Fibroblast of lung (primary cell): Measurements from ENCODE around the gene EVX2. TPM values are rescaled to one million over a fixed set of nuclear protein-coding genes. Genes with fewer than 3 reads are reported as not detected.
A peak's percentile ranks its signal among the peaks of the same experiment; 100 is the strongest.

Experiments used
- DNase-seq, 2 donors: peaks; one replicate each; pipeline versions ENCODE4 v3.0.0 to v3.0.0-alpha.2; 2010; ENCODE audit warnings: low read depth in 2 of 2
- H2AFZ ChIP-seq: 2 replicates; pipeline ENCODE4 v1.5.1; 2012; ENCODE audit warnings: low read length, control low read depth, inconsistent platforms
- H3K27ac ChIP-seq: 2 replicates; pipeline ENCODE4 v1.5.1; 2011; ENCODE audit warnings: low read length, control low read depth; ENCODE audit not compliant: insufficient read depth
- H3K27me3 ChIP-seq: 2 replicates; pipeline ENCODE4 v1.5.1; 2011; ENCODE audit warnings: mild to moderate bottlenecking, low read length; ENCODE audit not compliant: control insufficient read depth, insufficient read depth
- H3K36me3 ChIP-seq: 2 replicates; pipeline ENCODE4 v1.5.1; 2011; ENCODE audit warnings: low read length; ENCODE audit not compliant: control insufficient read depth, insufficient read depth
- H3K4me1 ChIP-seq: 2 replicates; pipeline ENCODE4 v1.5.1; 2011; ENCODE audit warnings: low read length; ENCODE audit not compliant: control insufficient read depth, insufficient read depth; ENCODE audit errors: extremely low read depth
- H3K4me2 ChIP-seq: 2 replicates; pipeline ENCODE4 v1.5.1; 2011; ENCODE audit warnings: low read length, control low read depth; ENCODE audit not compliant: insufficient read depth; ENCODE audit errors: extremely low read depth
- H3K4me3 ChIP-seq, 4 experiments: fragments of 200-600 bp in 1 of 4; sonication (generic) in 1 of 4; replicated peaks in 1 of 4; 2 replicates each; pipeline ENCODE4 v1.5.1; 2011 to 2016; ENCODE audit warnings: low read length in 4 of 4, low read depth in 3 of 4, mild to moderate bottlenecking in 3 of 4, control low read depth in 2 of 4, inconsistent platforms in 1 of 4, mixed read lengths in 1 of 4; ENCODE audit not compliant: insufficient read depth in 1 of 4; ENCODE audit errors: control extremely low read depth in 1 of 4
- H3K79me2 ChIP-seq: 2 replicates; pipeline ENCODE4 v1.5.1; 2012; ENCODE audit warnings: mild to moderate bottlenecking, low read length, inconsistent platforms; ENCODE audit not compliant: control insufficient read depth, insufficient read depth
- H3K9ac ChIP-seq: 2 replicates; pipeline ENCODE4 v1.5.1; 2011; ENCODE audit warnings: mild to moderate bottlenecking, low read length, control low read depth; ENCODE audit not compliant: insufficient read depth
- H3K9me3 ChIP-seq: 2 replicates; pipeline ENCODE4 v1.5.1; 2012; ENCODE audit warnings: low read depth, low read length; ENCODE audit not compliant: control insufficient read depth, insufficient read depth
- H4K20me1 ChIP-seq: 2 replicates; pipeline ENCODE4 v1.5.1; 2011; ENCODE audit warnings: low read length; ENCODE audit not compliant: control insufficient read depth, insufficient read depth; ENCODE audit errors: extremely low read depth
- EZH2 ChIP-seq: IDR thresholded peaks from 2 replicates; pipeline ENCODE4 v1.5.1; 2012; ENCODE audit warnings: low read length, control low read depth, mild to moderate bottlenecking; ENCODE audit errors: missing control alignments
- polyA plus RNA-seq, 2 donors: library from polyadenylated mRNA; depleted of rRNA in 1 of 2; stranded (reverse) in 1 of 2; unstranded in 1 of 2; fragments of >200 nt; gene quantifications; 2 replicates each; pipeline ENCODE4 v1.2.1, GENCODE V29; 2011 to 2012; ENCODE audit warnings: missing spikeins in 1 of 2
- total RNA-seq: library from RNA; depleted of rRNA; stranded (reverse); fragments of >200 nt; gene quantifications from 2 replicates; pipeline ENCODE4 v1.2.1, GENCODE V29; 2014
- TF ChIP-seq, protein P1 (sequence below), 2 donors: IDR thresholded peaks in 1 of 2; conservative IDR thresholded peaks in 1 of 2; 1 replicate in 1 of 2; 2 replicates in 1 of 2; pipeline ENCODE4 v1.5.1; 2011 to 2012; ENCODE audit warnings: low read length in 2 of 2, control low read depth in 1 of 2, inconsistent platforms in 1 of 2, low read depth in 1 of 2, mild to moderate bottlenecking in 1 of 2

Gene EVX2
- total and polyA plus RNA-seq, 2 donors (not counting 1 experiment from before 2014, with no cell fraction given) = not detected

DNA sequence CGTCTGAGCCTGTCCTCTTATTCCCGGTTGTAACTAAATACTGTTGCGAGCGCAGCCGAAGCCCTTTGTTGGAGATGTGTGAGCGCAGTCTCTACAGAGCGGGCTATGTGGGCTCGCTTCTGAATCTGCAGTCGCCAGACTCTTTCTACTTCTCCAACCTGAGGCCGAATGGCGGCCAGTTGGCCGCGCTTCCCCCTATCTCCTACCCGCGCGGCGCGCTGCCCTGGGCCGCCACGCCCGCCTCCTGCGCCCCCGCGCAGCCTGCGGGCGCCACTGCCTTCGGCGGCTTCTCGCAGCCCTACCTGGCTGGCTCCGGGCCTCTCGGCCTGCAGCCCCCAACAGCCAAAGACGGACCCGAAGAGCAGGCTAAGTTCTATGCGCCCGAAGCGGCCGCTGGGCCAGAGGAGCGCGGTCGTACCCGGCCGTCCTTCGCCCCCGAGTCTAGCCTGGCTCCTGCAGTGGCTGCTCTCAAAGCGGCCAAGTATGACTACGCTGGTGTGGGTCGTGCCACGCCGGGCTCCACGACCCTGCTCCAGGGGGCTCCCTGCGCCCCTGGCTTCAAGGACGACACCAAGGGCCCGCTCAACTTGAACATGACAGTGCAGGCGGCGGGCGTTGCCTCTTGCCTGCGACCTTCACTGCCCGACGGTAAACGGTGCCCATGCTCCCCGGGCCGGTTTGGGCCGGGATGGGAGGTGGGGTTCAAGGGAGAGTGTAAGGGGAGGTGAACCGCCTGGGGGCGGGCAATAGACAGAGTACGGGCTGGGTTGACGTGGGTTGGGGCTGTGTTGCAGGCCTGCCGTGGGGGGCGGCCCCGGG is 16.2 kb upstream of the EVX2 start, which contains the start of gene HOXD12:
HOXD12 (plus strand) TSS at position 68 of the 819 bp plus-strand sequence; CDS start at position 75, 7 bp downstream.
- H4K20me1 ChIP-seq = no peaks in the 10 kb centered on the region
- TF ChIP-seq, protein P1, sequence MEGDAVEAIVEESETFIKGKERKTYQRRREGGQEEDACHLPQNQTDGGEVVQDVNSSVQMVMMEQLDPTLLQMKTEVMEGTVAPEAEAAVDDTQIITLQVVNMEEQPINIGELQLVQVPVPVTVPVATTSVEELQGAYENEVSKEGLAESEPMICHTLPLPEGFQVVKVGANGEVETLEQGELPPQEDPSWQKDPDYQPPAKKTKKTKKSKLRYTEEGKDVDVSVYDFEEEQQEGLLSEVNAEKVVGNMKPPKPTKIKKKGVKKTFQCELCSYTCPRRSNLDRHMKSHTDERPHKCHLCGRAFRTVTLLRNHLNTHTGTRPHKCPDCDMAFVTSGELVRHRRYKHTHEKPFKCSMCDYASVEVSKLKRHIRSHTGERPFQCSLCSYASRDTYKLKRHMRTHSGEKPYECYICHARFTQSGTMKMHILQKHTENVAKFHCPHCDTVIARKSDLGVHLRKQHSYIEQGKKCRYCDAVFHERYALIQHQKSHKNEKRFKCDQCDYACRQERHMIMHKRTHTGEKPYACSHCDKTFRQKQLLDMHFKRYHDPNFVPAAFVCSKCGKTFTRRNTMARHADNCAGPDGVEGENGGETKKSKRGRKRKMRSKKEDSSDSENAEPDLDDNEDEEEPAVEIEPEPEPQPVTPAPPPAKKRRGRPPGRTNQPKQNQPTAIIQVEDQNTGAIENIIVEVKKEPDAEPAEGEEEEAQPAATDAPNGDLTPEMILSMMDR (conservative IDR thresholded peaks at IDR 0.05 in 1 of 2, IDR thresholded peaks at IDR 0.05 in 1 of 2; ENCODE audit: low read depth in 1 of 2, low read length in 2 of 2) = no peak
- TF ChIP-seq EZH2 = peak; percentile 62
- H3K36me3 ChIP-seq = no peaks in the 10 kb centered on the region
- H3K79me2 ChIP-seq = no peaks in the 10 kb centered on the region
- H3K4me1 ChIP-seq = no peaks in the 10 kb centered on the region
- no peak within 1 kb of the TSS for H3K4me3 ChIP-seq
- no peak for DNase-seq
- H3K4me2 ChIP-seq = no peak within 1 kb of the TSS
- no peaks in the 10 kb centered on the region for H3K9me3 ChIP-seq
- no peak within 1 kb of the TSS for H2AFZ ChIP-seq
- no peak within 1 kb of the TSS for H3K9ac ChIP-seq
- peaks cover 90% of the 10 kb centered on the region for H3K27me3 ChIP-seq
- H3K27ac ChIP-seq = no peak within 1 kb of the TSS

DNA sequence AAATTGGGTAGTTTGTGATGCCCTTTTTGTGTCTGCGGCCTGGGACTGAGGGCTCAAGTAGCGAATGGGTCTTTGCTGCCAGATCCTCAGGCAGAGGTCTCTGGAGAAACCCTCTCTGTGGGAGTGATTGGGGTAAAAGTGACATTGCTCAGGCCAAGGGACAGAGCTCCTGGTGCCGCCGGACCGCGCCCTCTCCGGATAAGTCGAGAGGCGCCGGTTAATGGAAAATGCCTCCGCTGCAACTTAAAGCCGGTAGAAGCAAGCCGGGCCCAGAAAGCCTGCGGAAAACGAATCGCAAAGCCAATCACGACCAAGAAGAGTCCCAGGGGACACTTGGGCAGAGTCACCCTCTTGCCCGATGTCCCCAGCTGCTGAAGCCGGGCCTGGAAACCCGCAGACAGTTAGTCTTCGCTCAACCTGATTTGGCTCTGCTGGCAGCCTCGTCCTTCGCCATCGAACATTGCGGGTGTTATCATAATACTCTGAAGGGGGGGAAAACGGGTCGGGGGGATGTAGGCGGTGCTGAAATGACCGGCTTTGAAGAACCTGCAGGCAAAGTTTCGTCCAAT is 15.5 kb upstream of the EVX2 start:
- no peaks in the 10 kb centered on the region for H3K4me1 ChIP-seq
- H3K4me3 ChIP-seq = no peak overlapping the region
- TF ChIP-seq, protein P1 (conservative IDR thresholded peaks at IDR 0.05 in 1 of 2, IDR thresholded peaks at IDR 0.05 in 1 of 2; ENCODE audit: low read depth in 1 of 2, low read length in 2 of 2) = no peak
- TF ChIP-seq EZH2 = no peak
- H3K9ac ChIP-seq = no peak overlapping the region
- no peaks in the 10 kb centered on the region for H3K9me3 ChIP-seq
- no peak for DNase-seq
- no peak overlapping the region for H3K4me2 ChIP-seq
- no peaks in the 10 kb centered on the region for H3K36me3 ChIP-seq
- H3K27ac ChIP-seq = no peak overlapping the region
- H4K20me1 ChIP-seq = no peaks in the 10 kb centered on the region
- no peak overlapping the region for H2AFZ ChIP-seq
- H3K27me3 ChIP-seq = peaks cover 90% of the 10 kb centered on the region
- no peaks in the 10 kb centered on the region for H3K79me2 ChIP-seq

DNA sequence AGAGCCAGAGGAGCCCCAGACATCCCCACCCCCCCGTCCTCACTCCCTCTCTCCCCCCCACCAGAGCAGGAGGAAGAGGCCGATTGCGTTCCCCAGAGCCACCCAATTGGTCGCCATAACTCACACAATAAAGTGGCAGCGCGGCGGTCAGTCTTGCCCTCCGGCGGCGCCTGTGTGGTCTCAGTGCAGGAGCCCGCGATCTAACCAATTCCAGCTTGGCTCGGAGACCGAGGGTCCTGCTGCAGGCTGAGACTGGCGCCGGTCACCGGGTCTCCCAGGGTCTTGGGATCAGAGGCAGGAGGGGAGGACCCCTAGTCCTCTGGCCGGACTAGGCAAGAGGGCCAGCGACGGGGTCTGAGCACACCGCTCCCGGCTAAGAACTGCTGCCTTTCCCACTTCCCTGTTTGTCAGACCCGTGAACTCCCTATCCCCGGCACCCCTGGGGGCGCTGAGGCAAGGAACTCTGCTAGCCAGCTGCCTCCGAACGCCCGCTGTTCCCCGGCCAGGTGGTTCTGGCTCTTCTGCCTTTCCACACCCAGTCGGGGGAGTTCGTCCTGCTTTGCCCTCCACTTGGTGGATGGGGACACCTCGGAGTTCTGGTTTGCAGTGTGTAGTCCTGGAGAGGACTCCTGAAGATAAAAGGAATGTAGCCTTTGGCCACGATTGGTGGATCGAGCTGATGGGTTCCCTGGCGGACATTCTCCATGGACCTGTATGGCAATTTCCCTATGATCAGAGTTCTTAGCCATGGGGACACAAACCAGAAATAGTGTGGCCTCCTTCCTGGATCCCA is 14.8 kb upstream of the EVX2 start:
- DNase-seq = no peak
- no peak overlapping the region for H3K27ac ChIP-seq
- no peaks in the 10 kb centered on the region for H3K4me1 ChIP-seq
- no peaks in the 10 kb centered on the region for H3K79me2 ChIP-seq
- no peak overlapping the region for H3K9ac ChIP-seq
- peaks cover 90% of the 10 kb centered on the region for H3K27me3 ChIP-seq
- no peak overlapping the region for H3K4me2 ChIP-seq
- H3K4me3 ChIP-seq = no peak overlapping the region
- TF ChIP-seq, protein P1 (conservative IDR thresholded peaks at IDR 0.05 in 1 of 2, IDR thresholded peaks at IDR 0.05 in 1 of 2; ENCODE audit: low read depth in 1 of 2, low read length in 2 of 2) = no peak
- TF ChIP-seq EZH2 = peak; percentile 83
- no peaks in the 10 kb centered on the region for H4K20me1 ChIP-seq
- H3K36me3 ChIP-seq = no peaks in the 10 kb centered on the region
- H2AFZ ChIP-seq = no peak overlapping the region
- no peaks in the 10 kb centered on the region for H3K9me3 ChIP-seq
